ENCODE results near the gene UAP1L1. TPM values are rescaled to one million over a fixed set of nuclear protein-coding genes. Genes with fewer than 3 reads are reported as not detected.
A peak's percentile ranks its signal among the peaks of the same experiment; 100 is the strongest.
"Not testable (repeated sequence)": the region's sequence is repeated elsewhere in the genome, so short reads cannot be mapped to it uniquely, and the experiment has no call there.

Gene UAP1L1
- total RNA-seq, 1 experiment from 2014 or later: 9.0 TPM

- no peak for DNase-seq
- H3K36me3 ChIP-seq (replicated peaks; ENCODE audit: control insufficient read depth, insufficient read depth, low read length): no peaks in the 10 kb centered on the region
- peak overlapping the region; percentile 40 for H3K4me3 ChIP-seq (ENCODE audit: insufficient read depth, low read depth, low read length)
- H3K27me3 ChIP-seq (ENCODE audit: control insufficient read depth, insufficient read depth, low read length): peaks cover 26% of the 10 kb centered on the region
These were observed 36.9 kb downstream of the UAP1L1 start for GRCh38 chr9:137114220-137114612.

GRCh38 chr9:137114613-137115393 lies 37.5 kb downstream of the UAP1L1 start, which contains the start of gene DPP7:
DPP7 (minus strand) TSS chr9:137114733; CDS start chr9:137114713, 20 bp downstream.
- Histone ChIP-seq H3K27me3 (ENCODE audit: control insufficient read depth, insufficient read depth, low read length) (peaks cover 26% of the 10 kb centered on the region), H3K4me3 (ENCODE audit: insufficient read depth, low read depth, low read length) (peak within 1 kb of the TSS; percentile 40), H3K36me3 (replicated peaks; ENCODE audit: control insufficient read depth, insufficient read depth, low read length) (no peaks in the 10 kb centered on the region)
- peak; percentile 92 for DNase-seq

- peak; percentile 80 for DNase-seq
- Histone ChIP-seq H3K36me3 (replicated peaks; ENCODE audit: control insufficient read depth, insufficient read depth, low read length) (no peaks in the 10 kb centered on the region), H3K4me3 (ENCODE audit: insufficient read depth, low read depth, low read length) (no peak overlapping the region), H3K27me3 (ENCODE audit: control insufficient read depth, insufficient read depth, low read length) (peaks cover 26% of the 10 kb centered on the region)
These were observed 38.2 kb downstream of the UAP1L1 start for GRCh38 chr9:137115394-137116026.

GRCh38 chr9:137116027-137116507 lies 38.8 kb downstream of the UAP1L1 start:
- no peak overlapping the region for H3K4me3 ChIP-seq (ENCODE audit: insufficient read depth, low read depth, low read length)
- DNase-seq: no peak
- no peaks in the 10 kb centered on the region for H3K36me3 ChIP-seq (replicated peaks; ENCODE audit: control insufficient read depth, insufficient read depth, low read length)
- H3K27me3 ChIP-seq (ENCODE audit: control insufficient read depth, insufficient read depth, low read length): peaks cover 26% of the 10 kb centered on the region

GRCh38 chr9:137116728-137117127 lies 39.4 kb downstream of the UAP1L1 start:
- Histone ChIP-seq H3K4me3 (ENCODE audit: insufficient read depth, low read depth, low read length) (no peak overlapping the region), H3K36me3 (replicated peaks; ENCODE audit: control insufficient read depth, insufficient read depth, low read length) (no peaks in the 10 kb centered on the region), H3K27me3 (ENCODE audit: control insufficient read depth, insufficient read depth, low read length) (peaks cover 26% of the 10 kb centered on the region)
- no peak for DNase-seq

GRCh38 chr9:137117269-137117731 lies 40.0 kb downstream of the UAP1L1 start:
- Histone ChIP-seq H3K36me3 (replicated peaks; ENCODE audit: control insufficient read depth, insufficient read depth, low read length) (no peaks in the 10 kb centered on the region), H3K4me3 (ENCODE audit: insufficient read depth, low read depth, low read length) (no peak overlapping the region), H3K27me3 (ENCODE audit: control insufficient read depth, insufficient read depth, low read length) (peaks cover 26% of the 10 kb centered on the region)
- peak; percentile 44 for DNase-seq

- peaks cover 24% of the 10 kb centered on the region for H3K27me3 ChIP-seq (ENCODE audit: control insufficient read depth, insufficient read depth, low read length)
- not testable (repeated sequence) for DNase-seq; H3K4me3 ChIP-seq (ENCODE audit: insufficient read depth, low read depth, low read length); H3K36me3 ChIP-seq (replicated peaks; ENCODE audit: control insufficient read depth, insufficient read depth, low read length)
These were observed 40.8 kb downstream of the UAP1L1 start for GRCh38 chr9:137118092-137118603.

GRCh38 chr9:137121927-137122795 lies 44.8 kb downstream of the UAP1L1 start:
- H3K27me3 ChIP-seq (ENCODE audit: control insufficient read depth, insufficient read depth, low read length); DNase-seq; H3K36me3 ChIP-seq (replicated peaks; ENCODE audit: control insufficient read depth, insufficient read depth, low read length); H3K4me3 ChIP-seq (ENCODE audit: insufficient read depth, low read depth, low read length): not testable (repeated sequence)

GRCh38 chr9:137122796-137123467 lies 45.6 kb downstream of the UAP1L1 start:
- DNase-seq; H3K27me3 ChIP-seq (ENCODE audit: control insufficient read depth, insufficient read depth, low read length): not testable (repeated sequence)

GRCh38 chr9:137123468-137123837 lies 46.1 kb downstream of the UAP1L1 start:
- Histone ChIP-seq H3K36me3 (replicated peaks; ENCODE audit: control insufficient read depth, insufficient read depth, low read length) (no peaks in the 10 kb centered on the region), H3K27me3 (ENCODE audit: control insufficient read depth, insufficient read depth, low read length) (no peaks in the 10 kb centered on the region), H3K4me3 (ENCODE audit: insufficient read depth, low read depth, low read length) (no peak overlapping the region)
- no peak for DNase-seq

More at GRCh38 chr9:137122796-137123467, 45.6 kb downstream of the UAP1L1 start:
- not testable (repeated sequence) for H3K36me3 ChIP-seq (replicated peaks; ENCODE audit: control insufficient read depth, insufficient read depth, low read length); H3K4me3 ChIP-seq (ENCODE audit: insufficient read depth, low read depth, low read length)

GRCh38 chr9:137123952-137124462 lies 46.7 kb downstream of the UAP1L1 start:
- not testable (repeated sequence) for H3K36me3 ChIP-seq (replicated peaks; ENCODE audit: control insufficient read depth, insufficient read depth, low read length); DNase-seq; H3K27me3 ChIP-seq (ENCODE audit: control insufficient read depth, insufficient read depth, low read length); H3K4me3 ChIP-seq (ENCODE audit: insufficient read depth, low read depth, low read length)

GRCh38 chr9:137126786-137127185 lies 49.5 kb downstream of the UAP1L1 start:
- H3K4me3 ChIP-seq (ENCODE audit: insufficient read depth, low read depth, low read length): no peak overlapping the region
- DNase-seq: no peak
- no peaks in the 10 kb centered on the region for H3K36me3 ChIP-seq (replicated peaks; ENCODE audit: control insufficient read depth, insufficient read depth, low read length)
- H3K27me3 ChIP-seq (ENCODE audit: control insufficient read depth, insufficient read depth, low read length): peaks cover 8% of the 10 kb centered on the region

GRCh38 chr9:137127301-137128157 lies 50.2 kb downstream of the UAP1L1 start:
- Histone ChIP-seq H3K36me3 (replicated peaks; ENCODE audit: control insufficient read depth, insufficient read depth, low read length) (no peaks in the 10 kb centered on the region), H3K4me3 (ENCODE audit: insufficient read depth, low read depth, low read length) (no peak overlapping the region), H3K27me3 (ENCODE audit: control insufficient read depth, insufficient read depth, low read length) (peaks cover 8% of the 10 kb centered on the region)
- DNase-seq: peak; percentile 23
